ENCODE results near the gene HCRTR2.
A peak's percentile ranks its signal among the peaks of the same experiment; 100 is the strongest.
"Not testable (repeated sequence)": the region's sequence is repeated elsewhere in the genome, so short reads cannot be mapped to it uniquely, and the experiment has no call there.

HCRTR2 gene

GRCh38 chr6:55174211-55175026, at the start of gene HCRTR2:
TSS of gene HCRTR2 (plus strand) at chr6:55174515. CDS start at chr6:55174588, 73 bp downstream.
- DNase-seq: no peak

GRCh38 chr6:55130806-55131324, 43.5 kb upstream of the HCRTR2 start:
- no peak for DNase-seq

GRCh38 chr6:55131616-55132015, 42.7 kb upstream of the HCRTR2 start:
- DNase-seq: no peak

GRCh38 chr6:55136916-55137315, 37.4 kb upstream of the HCRTR2 start:
- no peak for DNase-seq

GRCh38 chr6:55137929-55138693, 36.2 kb upstream of the HCRTR2 start:
- DNase-seq: no peak

GRCh38 chr6:55141611-55142010, 32.7 kb upstream of the HCRTR2 start:
- no peak for DNase-seq

GRCh38 chr6:55142610-55143009, 31.7 kb upstream of the HCRTR2 start:
- no peak for DNase-seq

- no peak for DNase-seq
Observed at GRCh38 chr6:55153284-55153683, 21.0 kb upstream of the HCRTR2 start.

- not testable (repeated sequence) for DNase-seq
Observed at GRCh38 chr6:55158784-55159183, 15.5 kb upstream of the HCRTR2 start.

- DNase-seq: no peak
Observed at GRCh38 chr6:55167860-55168259, 6.5 kb upstream of the HCRTR2 start.

GRCh38 chr6:55175078-55176049, 1.0 kb downstream of the HCRTR2 start:
- peak; percentile 19 for DNase-seq

GRCh38 chr6:55176958-55177357, 2.6 kb downstream of the HCRTR2 start:
- DNase-seq: no peak

GRCh38 chr6:55180258-55180657, 5.9 kb downstream of the HCRTR2 start:
- peak; percentile 36 for DNase-seq

GRCh38 chr6:55182016-55182650, 7.8 kb downstream of the HCRTR2 start:
- no peak for DNase-seq

GRCh38 chr6:55184782-55185530, 10.6 kb downstream of the HCRTR2 start:
- no peak for DNase-seq

- no peak for DNase-seq
Observed at GRCh38 chr6:55198715-55199114, 24.4 kb downstream of the HCRTR2 start.

GRCh38 chr6:55199239-55199638, 24.9 kb downstream of the HCRTR2 start:
- DNase-seq: no peak

- no peak for DNase-seq
Observed at GRCh38 chr6:55208478-55209458, 34.5 kb downstream of the HCRTR2 start.

GRCh38 chr6:55210952-55211351, 36.6 kb downstream of the HCRTR2 start:
- DNase-seq: no peak

- DNase-seq: no peak
Observed at GRCh38 chr6:55212156-55212555, 37.8 kb downstream of the HCRTR2 start.
